Measurements from ENCODE around the gene CAMSAP1.

The CAMSAP1 gene

GRCh38 chr9:135840107-135840506, 67.2 kb downstream of the CAMSAP1 start:
- no peak for DNase-seq (ENCODE audit: low read depth)

GRCh38 chr9:135839516-135839915, 67.8 kb downstream of the CAMSAP1 start:
- DNase-seq (ENCODE audit: low read depth), result no peak

- no peak for DNase-seq (ENCODE audit: low read depth)
Measured at GRCh38 chr9:135835131-135835530, 72.2 kb downstream of the CAMSAP1 start.

GRCh38 chr9:135833864-135834263, 73.5 kb downstream of the CAMSAP1 start:
- no peak for DNase-seq (ENCODE audit: low read depth)

GRCh38 chr9:135830496-135830895, 76.8 kb downstream of the CAMSAP1 start:
- DNase-seq (ENCODE audit: low read depth), result no peak

GRCh38 chr9:135828656-135829055, 78.7 kb downstream of the CAMSAP1 start:
- DNase-seq (ENCODE audit: low read depth), result no peak

GRCh38 chr9:135827866-135828580, 79.3 kb downstream of the CAMSAP1 start:
- no peak for DNase-seq (ENCODE audit: low read depth)

- DNase-seq (ENCODE audit: low read depth), result no peak
Measured at GRCh38 chr9:135827301-135827700, 80.0 kb downstream of the CAMSAP1 start.

GRCh38 chr9:135826188-135826545, 81.2 kb downstream of the CAMSAP1 start:
- no peak for DNase-seq (ENCODE audit: low read depth)

GRCh38 chr9:135825435-135826187, 81.7 kb downstream of the CAMSAP1 start:
- no peak for DNase-seq (ENCODE audit: low read depth)

- no peak for DNase-seq (ENCODE audit: low read depth)
Measured at GRCh38 chr9:135823036-135823435, 84.3 kb downstream of the CAMSAP1 start.

GRCh38 chr9:135822374-135822755, 85.0 kb downstream of the CAMSAP1 start:
- no peak for DNase-seq (ENCODE audit: low read depth)

GRCh38 chr9:135821733-135822373, 85.5 kb downstream of the CAMSAP1 start:
- DNase-seq (ENCODE audit: low read depth), result no peak

GRCh38 chr9:135821116-135821515, 86.2 kb downstream of the CAMSAP1 start:
- DNase-seq (ENCODE audit: low read depth), result no peak

GRCh38 chr9:135820661-135821060, 86.7 kb downstream of the CAMSAP1 start:
- DNase-seq (ENCODE audit: low read depth), result no peak

GRCh38 chr9:135819905-135820304, 87.4 kb downstream of the CAMSAP1 start:
- DNase-seq (ENCODE audit: low read depth), result no peak

- no peak for DNase-seq (ENCODE audit: low read depth)
Measured at GRCh38 chr9:135818718-135819475, 88.4 kb downstream of the CAMSAP1 start.

GRCh38 chr9:135817951-135818717, 89.2 kb downstream of the CAMSAP1 start:
- DNase-seq (ENCODE audit: low read depth), result no peak

GRCh38 chr9:135816651-135816970, 90.7 kb downstream of the CAMSAP1 start:
- no peak for DNase-seq (ENCODE audit: low read depth)

GRCh38 chr9:135815830-135816650, 91.3 kb downstream of the CAMSAP1 start:
- no peak for DNase-seq (ENCODE audit: low read depth)

- no peak for DNase-seq (ENCODE audit: low read depth)
Measured at GRCh38 chr9:135815413-135815812, 91.9 kb downstream of the CAMSAP1 start.
